ENCODE results near the gene PNMA1. TPM values are rescaled to one million over a fixed set of nuclear protein-coding genes. Genes with fewer than 3 reads are reported as not detected.

The PNMA1 gene
- total RNA-seq, 1 experiment from 2014 or later, result 43.3 TPM

GRCh38 chr14:73745571-73746519 is 31.7 kb upstream of the PNMA1 start:
- Mint-ChIP-seq H3K4me1 (ENCODE audit: insufficient read depth, unreplicated experiment) (peaks cover 69% of the 10 kb centered on the region), H3K36me3 (ENCODE audit: insufficient read depth, unreplicated experiment) (peaks cover 14% of the 10 kb centered on the region), H3K27me3 (ENCODE audit: insufficient read depth, unreplicated experiment) (no peaks in the 10 kb centered on the region), H3K9me3 (ENCODE audit: unreplicated experiment) (no peaks in the 10 kb centered on the region), H3K4me3 (ENCODE audit: unreplicated experiment) (peak overlapping the region; percentile 46), H3K27ac (ENCODE audit: low read depth, unreplicated experiment) (peak overlapping the region; percentile 92)
- intact Hi-C loops (cut with micrococcal nuclease), result no loop called here
- CTCF ChIA-PET, result interaction anchor here (0.6 to 3.6 kb wide), 8 partner anchors 9 to 1500 kb away, joined by 3 to 27 read pairs (median 3); no protein-coding TSS in a partner anchor
- no peak for DNase-seq (ENCODE audit: unreplicated experiment)
- POLR2A ChIA-PET, result interaction anchor here (0.6 to 9.8 kb wide), 14 partner anchors 10 to 283 kb away, joined by 3 to 296 read pairs (median 3); partner anchors contain the start of gene PTGR2
- no TSS peak for BruUV-seq (replicated peaks)
- no peak for TF ChIP-seq CTCF (IDR thresholded peaks at IDR 0.05; ENCODE audit: unreplicated experiment)

DNA sequence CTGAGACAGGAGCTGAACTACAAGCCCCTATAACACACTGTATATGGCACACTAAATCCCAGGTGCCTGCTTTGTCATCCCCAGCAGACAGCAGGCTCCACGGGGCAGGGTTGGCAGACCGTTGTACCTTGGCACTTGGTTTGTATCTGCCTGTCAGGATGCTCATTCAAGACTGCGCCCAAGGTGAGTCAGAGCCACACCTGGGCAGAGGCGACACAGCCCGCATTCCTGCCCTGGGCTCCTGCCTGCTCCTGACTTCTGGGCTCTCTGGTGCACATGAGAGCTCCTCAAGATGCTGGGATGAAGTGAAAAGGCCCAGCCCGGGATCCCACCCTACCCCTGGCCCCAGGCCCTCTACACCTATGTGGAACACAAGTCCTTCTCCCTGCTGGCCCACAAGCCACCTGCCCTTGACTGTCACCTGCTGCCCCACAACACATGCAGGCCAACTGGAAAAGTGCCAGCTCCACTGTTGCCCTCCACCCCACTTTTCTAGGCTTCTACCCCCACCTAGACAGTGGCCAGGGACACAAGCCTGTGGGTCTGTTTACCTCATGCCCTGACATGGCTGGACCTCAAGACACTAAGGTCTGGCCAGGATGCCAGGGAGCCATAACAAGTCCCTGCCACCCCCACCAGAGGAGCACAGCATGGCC is 30.8 kb upstream of the PNMA1 start:
- peak; percentile 69 for DNase-seq (ENCODE audit: unreplicated experiment)
- H3K27ac Mint-ChIP-seq (ENCODE audit: low read depth, unreplicated experiment), result peak overlapping the region; percentile 92
- no peaks in the 10 kb centered on the region for H3K27me3 Mint-ChIP-seq (ENCODE audit: insufficient read depth, unreplicated experiment)
- TF ChIP-seq CTCF (IDR thresholded peaks at IDR 0.05; ENCODE audit: unreplicated experiment), result no peak
- H3K4me1 Mint-ChIP-seq (ENCODE audit: insufficient read depth, unreplicated experiment), result peaks cover 74% of the 10 kb centered on the region
- peak overlapping the region; percentile 46 for H3K4me3 Mint-ChIP-seq (ENCODE audit: unreplicated experiment)
- CTCF ChIA-PET, result interaction anchor here (0.6 to 3.6 kb wide), 8 partner anchors 10 to 57 kb away, joined by 3 to 27 read pairs (median 3); no protein-coding TSS in a partner anchor
- H3K36me3 Mint-ChIP-seq (ENCODE audit: insufficient read depth, unreplicated experiment), result peaks cover 17% of the 10 kb centered on the region
- POLR2A ChIA-PET, result interaction anchor here (0.5 to 9.8 kb wide), 16 partner anchors 11 to 282 kb away, joined by 3 to 296 read pairs (median 4); a partner anchor contains a TSS
- intact Hi-C loops (cut with micrococcal nuclease), result loop anchor here (5.0 kb wide), 2 partner anchors 82 to 142 kb away; partner anchors contain the start of gene ZNF410
- H3K9me3 Mint-ChIP-seq (ENCODE audit: unreplicated experiment), result no peaks in the 10 kb centered on the region
- BruUV-seq (replicated peaks), result no TSS peak

GRCh38 chr14:73744175-73744867 is 30.1 kb upstream of the PNMA1 start:
- Mint-ChIP-seq H3K27me3 (ENCODE audit: insufficient read depth, unreplicated experiment) (no peaks in the 10 kb centered on the region), H3K27ac (ENCODE audit: low read depth, unreplicated experiment) (peak overlapping the region; percentile 92), H3K9me3 (ENCODE audit: unreplicated experiment) (no peaks in the 10 kb centered on the region), H3K36me3 (ENCODE audit: insufficient read depth, unreplicated experiment) (peaks cover 24% of the 10 kb centered on the region), H3K4me1 (ENCODE audit: insufficient read depth, unreplicated experiment) (peaks cover 75% of the 10 kb centered on the region), H3K4me3 (ENCODE audit: unreplicated experiment) (peak overlapping the region; percentile 46)
- no peak for DNase-seq (ENCODE audit: unreplicated experiment)
- ChIA-PET POLR2A (interaction anchor here (0.5 to 9.8 kb wide), 18 partner anchors 11 to 454 kb away, joined by 3 to 296 read pairs (median 3); a partner anchor contains a TSS), CTCF (interaction anchor here (0.6 to 3.6 kb wide), 7 partner anchors 9 to 56 kb away, joined by 3 to 27 read pairs (median 5); no protein-coding TSS in a partner anchor)
- intact Hi-C loops (cut with micrococcal nuclease), result loop anchor here (5.0 kb wide), 2 partner anchors 83 to 143 kb away; partner anchors contain the start of gene ZNF410
- BruUV-seq (replicated peaks), result no TSS peak
- TF ChIP-seq CTCF (IDR thresholded peaks at IDR 0.05; ENCODE audit: unreplicated experiment), result no peak
